ENCODE measurements around the gene SELENOS. TPM values are rescaled to one million over a fixed set of nuclear protein-coding genes. Genes with fewer than 3 reads are reported as not detected.

SELENOS gene
- total and polyA plus RNA-seq, 9 of the 15 experiments (the other 6 are each of a cell fraction or from before 2014, with no cell fraction given): 24.9 to 57.4 (median 47.9) TPM

DNA sequence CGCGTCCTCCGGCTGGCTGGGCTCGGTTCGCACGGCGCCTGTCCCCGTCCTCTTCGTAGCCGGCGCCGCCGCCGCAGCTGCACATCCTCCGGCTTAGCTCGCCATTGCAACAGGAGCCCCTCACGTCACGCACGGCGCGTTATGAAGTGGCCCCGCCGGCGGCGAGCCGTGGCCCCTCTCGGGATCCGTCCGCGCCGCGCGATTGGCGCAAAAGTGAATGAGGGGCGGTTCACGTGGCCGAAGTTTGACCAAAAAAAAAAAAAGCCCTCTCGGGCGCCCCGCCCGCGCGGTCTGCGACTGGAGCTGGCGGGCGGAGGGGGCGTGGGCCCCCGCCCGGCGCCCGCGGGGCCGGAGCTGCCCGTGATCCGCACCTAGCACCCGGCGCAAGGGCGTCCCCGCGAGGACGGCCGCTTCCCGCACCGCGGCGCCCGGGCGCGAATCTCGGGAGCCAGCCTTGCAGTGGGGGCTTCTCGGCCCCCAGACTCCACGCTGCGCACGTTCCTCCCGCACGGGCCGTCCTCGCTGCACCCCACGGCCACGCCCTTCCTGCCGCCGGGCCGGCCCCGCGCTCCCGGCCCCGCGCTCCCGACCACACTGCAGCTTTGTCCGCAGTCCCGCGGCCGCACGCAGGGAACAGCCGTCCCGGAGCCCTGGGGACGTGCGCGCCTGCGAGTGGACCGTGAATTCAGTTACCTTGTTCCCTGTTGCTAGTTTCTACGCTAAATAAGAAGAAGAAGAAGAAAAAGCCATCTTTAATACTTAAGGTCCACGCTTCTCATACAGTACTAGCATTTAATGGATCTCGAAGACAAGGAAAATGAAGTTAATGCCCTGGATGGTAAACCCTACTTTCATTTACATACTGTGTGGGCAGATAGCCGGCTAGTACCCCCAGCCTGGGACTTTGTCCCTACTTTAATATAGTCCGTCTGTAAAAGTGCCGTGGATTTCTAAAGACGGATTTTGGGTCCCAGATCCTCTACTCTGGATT is 25.2 kb downstream of the SELENOS start, which contains the start of gene CHSY1:
TSS of gene CHSY1 (minus strand) at position 219 of the 991 bp plus-strand sequence. CDS start 592 bp downstream, outside the sequence.
- Histone ChIP-seq H3K9me1 (ENCODE audit: control insufficient read depth, insufficient read depth, low read length) (no peaks in the 10 kb centered on the region), H3K79me2 (ENCODE audit: control insufficient read depth, insufficient read depth, low read length) (peaks cover 30% of the 10 kb centered on the region), H3K36me3 (ENCODE audit: control insufficient read depth, insufficient read depth, low read length) (peaks cover 3% of the 10 kb centered on the region; the same call in 1 of the 3 replicates), H3K9me3 (replicated peaks; ENCODE audit: control insufficient read depth, insufficient read depth, low read depth, low read length) (no peaks in the 10 kb centered on the region), H3K4me1 (replicated peaks in 1 of 2; ENCODE audit: control insufficient read depth in 2 of 2, insufficient read depth in 2 of 2, low read length in 2 of 2) (peaks cover 29 to 31% of the 10 kb centered on the region in 2 experiments), H3K4me2 (ENCODE audit: insufficient read depth, low read length) (peak within 1 kb of the TSS; percentile 83), H3K27me3 (ENCODE audit: control insufficient read depth in 2 of 2, insufficient read depth in 2 of 2, low read length in 2 of 2) (no peaks in the 10 kb centered on the region), H3K4me3 (peak within 1 kb of the TSS; percentile 70), H2AFZ (ENCODE audit: low read depth, low read length) (peak within 1 kb of the TSS; percentile 82), H3K27ac (ENCODE audit: extremely low read depth, low read depth, low read length) (peak within 1 kb of the TSS; percentile 68), H4K20me1 (replicated peaks; ENCODE audit: control insufficient read depth, insufficient read depth, low read length) (peaks cover 15% of the 10 kb centered on the region), H3K9ac (ENCODE audit: insufficient read depth in 1 of 2, low read depth in 2 of 2, low read length in 2 of 2) (peak within 1 kb of the TSS; percentile 60 to 91)
- BruUV-seq (replicated peaks): TSS peak; percentile 79
- peak; percentile 83 to 91 (median 86) for DNase-seq (ENCODE audit: extremely low read depth in 1 of 4, low spot score in 3 of 4)
- in situ Hi-C loops (cut with MboI) (loop anchor here (25.0 kb wide), 2 partner anchors 340 to 615 kb away; partner anchors contain the start of gene LRRK1), intact Hi-C loops (cut with micrococcal nuclease) (loop anchor here (10.0 kb wide), 1 partner anchor 627 kb away; no protein-coding TSS in a partner anchor)
- no peak for FAIRE-seq
- ChIA-PET CTCF (ENCODE audit: low intra/inter-chr PET ratio) (interaction anchor here (1.1 to 1.3 kb wide), 2 partner anchors 163 to 164 kb away, joined by 4 to 6 read pairs; no protein-coding TSS in a partner anchor), POLR2A (interaction anchor here (0.6 to 2.2 kb wide), 7 partner anchors 8 to 349 kb away, joined by 3 to 11 read pairs (median 3); partner anchors contain the start of gene LRRK1)
- peak; percentile 75 for ATAC-seq
- 1% methylated on average over 84 of the region's 108 CpGs for WGBS (ENCODE audit: insufficient coverage, low coverage, missing lambda C conversion rate)
- TF ChIP-seq SUPT5H (IDR thresholded peaks at IDR 0.05) (0 out of 2 replicates have a peak, but pooled peaks have one; percentile 36), GTF2E2 (tag; IDR thresholded peaks at IDR 0.05) (no peak), POLR2AphosphoS5 (IDR thresholded peaks at IDR 0.05; ENCODE audit: control insufficient read depth, insufficient read depth, low read depth, low read length) (peak; percentile 31; the same call in 1 of the 2 replicates), SIN3B (IDR thresholded peaks at IDR 0.05; ENCODE audit: low read depth) (peak; percentile 63), ATF1 (CRISPR knock-in tag; IDR thresholded peaks at IDR 0.05) (no peak), ATF1 (tag; IDR thresholded peaks at IDR 0.05) (peak; percentile 81), PCBP1 (IDR thresholded peaks at IDR 0.05; ENCODE audit: low read depth, low read length, poor library complexity, severe bottlenecking) (peak; percentile 45), TBL1XR1 (IDR thresholded peaks at IDR 0.05; ENCODE audit: low read length in 2 of 2) (no peak), ZFX (CRISPR knock-in tag; IDR thresholded peaks at IDR 0.05) (peak; percentile 51), ZNF384 (IDR thresholded peaks at IDR 0.05; ENCODE audit: low read depth, low read length) (peak; percentile 99)
- TF ChIP-seq, protein P1, sequence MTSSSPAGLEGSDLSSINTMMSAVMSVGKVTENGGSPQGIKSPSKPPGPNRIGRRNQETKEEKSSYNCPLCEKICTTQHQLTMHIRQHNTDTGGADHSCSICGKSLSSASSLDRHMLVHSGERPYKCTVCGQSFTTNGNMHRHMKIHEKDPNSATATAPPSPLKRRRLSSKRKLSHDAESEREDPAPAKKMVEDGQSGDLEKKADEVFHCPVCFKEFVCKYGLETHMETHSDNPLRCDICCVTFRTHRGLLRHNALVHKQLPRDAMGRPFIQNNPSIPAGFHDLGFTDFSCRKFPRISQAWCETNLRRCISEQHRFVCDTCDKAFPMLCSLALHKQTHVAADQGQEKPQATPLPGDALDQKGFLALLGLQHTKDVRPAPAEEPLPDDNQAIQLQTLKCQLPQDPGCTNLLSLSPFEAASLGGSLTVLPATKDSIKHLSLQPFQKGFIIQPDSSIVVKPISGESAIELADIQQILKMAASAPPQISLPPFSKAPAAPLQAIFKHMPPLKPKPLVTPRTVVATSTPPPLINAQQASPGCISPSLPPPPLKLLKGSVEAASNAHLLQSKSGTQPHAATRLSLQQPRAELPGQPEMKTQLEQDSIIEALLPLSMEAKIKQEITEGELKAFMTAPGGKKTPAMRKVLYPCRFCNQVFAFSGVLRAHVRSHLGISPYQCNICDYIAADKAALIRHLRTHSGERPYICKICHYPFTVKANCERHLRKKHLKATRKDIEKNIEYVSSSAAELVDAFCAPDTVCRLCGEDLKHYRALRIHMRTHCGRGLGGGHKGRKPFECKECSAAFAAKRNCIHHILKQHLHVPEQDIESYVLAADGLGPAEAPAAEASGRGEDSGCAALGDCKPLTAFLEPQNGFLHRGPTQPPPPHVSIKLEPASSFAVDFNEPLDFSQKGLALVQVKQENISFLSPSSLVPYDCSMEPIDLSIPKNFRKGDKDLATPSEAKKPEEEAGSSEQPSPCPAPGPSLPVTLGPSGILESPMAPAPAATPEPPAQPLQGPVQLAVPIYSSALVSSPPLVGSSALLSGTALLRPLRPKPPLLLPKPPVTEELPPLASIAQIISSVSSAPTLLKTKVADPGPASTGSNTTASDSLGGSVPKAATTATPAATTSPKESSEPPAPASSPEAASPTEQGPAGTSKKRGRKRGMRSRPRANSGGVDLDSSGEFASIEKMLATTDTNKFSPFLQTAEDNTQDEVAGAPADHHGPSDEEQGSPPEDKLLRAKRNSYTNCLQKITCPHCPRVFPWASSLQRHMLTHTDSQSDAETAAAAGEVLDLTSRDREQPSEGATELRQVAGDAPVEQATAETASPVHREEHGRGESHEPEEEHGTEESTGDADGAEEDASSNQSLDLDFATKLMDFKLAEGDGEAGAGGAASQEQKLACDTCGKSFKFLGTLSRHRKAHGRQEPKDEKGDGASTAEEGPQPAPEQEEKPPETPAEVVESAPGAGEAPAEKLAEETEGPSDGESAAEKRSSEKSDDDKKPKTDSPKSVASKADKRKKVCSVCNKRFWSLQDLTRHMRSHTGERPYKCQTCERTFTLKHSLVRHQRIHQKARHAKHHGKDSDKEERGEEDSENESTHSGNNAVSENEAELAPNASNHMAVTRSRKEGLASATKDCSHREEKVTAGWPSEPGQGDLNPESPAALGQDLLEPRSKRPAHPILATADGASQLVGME (CRISPR knock-in tag; IDR thresholded peaks at IDR 0.05): peak; percentile 71; the same call in 1 of the 2 replicates

All from K562 (cell line).